NK-92 treated with Interleukin-12 subunit alpha and Interleukin-12 subunit beta, amount 100 ng/mL, for 24 hours (cell line): Measurements from ENCODE around the gene AKR1C8.
A peak's percentile ranks its signal among the peaks of the same experiment; 100 is the strongest.
"Not testable (repeated sequence)": the region's sequence is repeated elsewhere in the genome, so short reads cannot be mapped to it uniquely, and the experiment has no call there.

Experiments
- DNase-seq: peaks from one replicate; lab custom pipeline; 2025; lab: John Stamatoyannopoulos, UW

The AKR1C8 gene

GRCh38 chr10:5184987-5185775, at the start of gene AKR1C8:
TSS of gene AKR1C8 (minus strand) at chr10:5185150. CDS start at chr10:5185104, 46 bp downstream.
- DNase-seq, result no peak

DNA sequence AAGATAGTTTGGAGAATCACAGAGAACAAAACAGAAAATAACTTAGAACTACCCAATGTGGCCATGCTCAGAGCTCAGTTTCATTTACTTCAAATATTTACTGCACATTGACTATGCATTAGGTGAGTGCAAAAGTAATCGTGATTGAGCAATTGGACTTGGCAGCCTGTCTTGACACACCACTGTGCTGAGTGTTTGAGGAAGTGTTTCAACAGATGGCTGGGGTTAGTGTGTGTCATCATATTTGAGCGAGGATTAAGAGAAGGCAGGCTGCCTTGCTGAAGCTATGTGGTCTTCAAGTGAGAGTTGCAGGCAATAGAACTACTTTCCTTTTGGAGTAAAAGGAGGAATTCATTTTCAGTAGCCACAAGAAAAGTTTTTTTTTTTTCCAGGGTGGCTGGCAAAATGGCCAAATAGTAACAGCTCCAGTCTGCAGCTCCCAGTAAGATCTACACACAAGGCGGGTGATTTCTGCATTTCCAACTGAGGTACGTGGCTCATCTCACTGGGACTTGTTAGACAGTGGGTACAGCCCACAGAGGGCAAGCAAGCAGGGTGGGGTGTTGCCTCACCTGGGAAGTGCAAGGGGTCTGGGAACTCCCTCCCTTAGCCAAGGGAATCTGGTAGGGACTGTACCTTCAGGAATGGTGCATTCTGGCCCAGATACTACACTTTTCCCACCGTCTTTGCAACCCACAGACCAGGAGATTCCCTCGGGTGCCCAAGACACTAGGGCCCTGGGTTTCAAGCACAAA, 49.3 kb upstream of the AKR1C8 start:
- peak; percentile 49 for DNase-seq

- no peak for DNase-seq
Measured at GRCh38 chr10:5233324-5233723, 48.4 kb upstream of the AKR1C8 start.

- no peak for DNase-seq
Measured at GRCh38 chr10:5229019-5229418, 44.1 kb upstream of the AKR1C8 start.

- DNase-seq, result not testable (repeated sequence)
Measured at GRCh38 chr10:5222942-5223341, 38.0 kb upstream of the AKR1C8 start.

GRCh38 chr10:5219262-5219661, 34.3 kb upstream of the AKR1C8 start:
- DNase-seq, result no peak

- DNase-seq, result no peak
Measured at GRCh38 chr10:5216801-5217200, 31.9 kb upstream of the AKR1C8 start.

DNA sequence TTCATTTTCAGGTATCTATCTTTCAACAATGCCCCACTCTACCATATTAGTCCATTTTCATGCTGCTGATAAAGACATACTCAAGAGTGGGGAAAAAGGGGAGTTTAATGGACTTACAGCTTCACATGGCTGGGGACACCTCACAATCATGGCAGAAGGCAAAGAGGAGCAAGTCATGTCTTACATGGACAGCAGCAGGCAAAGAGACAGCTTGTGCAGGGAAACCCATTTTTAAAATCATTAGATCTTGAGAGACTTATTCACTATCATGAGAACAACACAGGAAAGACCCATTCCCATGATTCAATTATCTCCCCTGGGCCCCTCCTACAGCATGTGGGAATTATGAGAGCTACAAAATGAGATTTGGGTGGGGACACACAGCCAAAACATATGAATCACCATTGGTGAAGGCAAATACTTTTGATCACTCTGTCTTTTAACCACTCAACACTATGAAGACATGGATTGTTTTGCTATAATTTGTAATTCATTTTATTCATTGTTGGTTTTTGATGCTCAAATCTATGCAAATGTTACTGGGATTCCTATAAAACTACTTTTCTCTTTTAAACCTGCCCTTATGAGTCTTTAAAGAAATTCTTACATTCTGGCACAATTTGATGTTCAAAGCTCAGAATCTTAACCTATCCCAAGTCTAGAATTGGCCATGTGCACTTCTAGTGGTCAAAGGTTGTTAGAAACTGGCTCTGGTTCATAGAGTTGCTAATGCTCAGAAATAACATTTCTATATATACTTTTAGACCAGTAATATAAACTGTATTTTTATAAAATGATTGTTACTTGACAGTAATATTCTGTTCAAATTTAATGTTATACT, 27.0 kb upstream of the AKR1C8 start:
- no peak for DNase-seq

DNA sequence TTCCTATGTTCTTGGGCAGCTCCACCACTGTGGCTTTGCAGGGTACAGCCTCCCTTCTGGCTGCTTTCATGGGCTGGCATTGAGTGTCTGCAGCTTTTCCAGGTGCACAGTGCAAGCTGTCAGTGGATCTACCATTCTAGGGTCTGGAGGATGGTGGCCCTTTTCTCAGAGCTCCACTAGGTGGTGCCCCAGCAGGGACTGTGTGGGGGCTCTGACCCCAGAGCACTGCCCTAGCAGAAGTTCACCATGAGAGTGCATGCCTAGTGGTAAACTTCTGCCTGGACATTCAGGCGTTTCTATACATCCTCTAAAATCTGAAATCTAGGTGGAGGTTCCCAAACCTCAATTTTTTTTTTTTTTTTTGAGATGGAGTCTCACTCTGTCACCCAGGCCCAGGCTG, 25.3 kb upstream of the AKR1C8 start:
- not testable (repeated sequence) for DNase-seq

GRCh38 chr10:5209776-5210175, 24.8 kb upstream of the AKR1C8 start:
- DNase-seq, result not testable (repeated sequence)

- no peak for DNase-seq
Measured at GRCh38 chr10:5206799-5207198, 21.8 kb upstream of the AKR1C8 start.

GRCh38 chr10:5199398-5199797, 14.4 kb upstream of the AKR1C8 start:
- DNase-seq, result no peak

DNA sequence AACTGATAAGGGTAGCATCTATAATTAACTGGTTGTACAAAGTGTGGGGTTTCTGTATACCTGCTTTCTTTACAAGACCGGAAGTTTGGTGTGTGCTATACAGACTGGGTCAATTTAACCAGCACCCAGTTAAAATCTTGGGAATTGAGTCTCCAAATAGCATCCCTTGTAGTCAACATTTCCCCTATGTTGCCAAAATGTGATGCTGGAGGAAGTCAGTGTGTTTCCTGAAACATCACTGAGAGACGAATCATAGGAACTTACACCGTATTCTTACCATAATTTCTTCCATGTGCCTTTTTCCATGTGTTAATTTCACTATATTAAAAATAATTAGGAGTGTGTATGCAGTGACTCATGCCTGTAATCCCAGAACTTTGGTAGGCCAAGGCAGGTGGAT, 13.4 kb upstream of the AKR1C8 start:
- no peak for DNase-seq

GRCh38 chr10:5196702-5197113, 11.8 kb upstream of the AKR1C8 start, which contains the start of gene AKR1C4:
TSS of gene AKR1C4 (plus strand) at chr10:5196837. CDS start at chr10:5196868, 31 bp downstream.
- no peak for DNase-seq

- no peak for DNase-seq
Measured at GRCh38 chr10:5195727-5196374, 10.9 kb upstream of the AKR1C8 start.

- no peak for DNase-seq
Measured at GRCh38 chr10:5194431-5194830, 9.5 kb upstream of the AKR1C8 start.

DNA sequence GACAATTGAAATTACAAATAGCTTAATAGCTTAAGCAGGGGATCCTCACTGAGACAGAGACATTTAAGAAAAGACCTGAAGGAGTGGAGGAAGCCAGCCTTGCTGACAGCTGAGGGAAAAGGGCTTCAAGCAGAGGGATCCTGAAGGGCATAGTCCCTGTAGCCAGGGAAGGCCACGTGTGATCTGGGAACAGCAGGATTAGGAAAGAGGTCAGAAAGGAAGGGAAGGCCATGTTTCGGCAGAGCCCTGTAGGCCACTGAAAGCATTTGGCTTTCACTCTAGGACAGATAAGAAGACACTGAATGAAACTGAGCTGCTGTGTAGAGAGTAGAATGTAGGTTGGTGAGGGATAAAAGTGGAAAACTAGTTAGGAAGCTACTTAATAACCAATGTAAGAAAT, 3.4 kb upstream of the AKR1C8 start:
- DNase-seq, result no peak

DNA sequence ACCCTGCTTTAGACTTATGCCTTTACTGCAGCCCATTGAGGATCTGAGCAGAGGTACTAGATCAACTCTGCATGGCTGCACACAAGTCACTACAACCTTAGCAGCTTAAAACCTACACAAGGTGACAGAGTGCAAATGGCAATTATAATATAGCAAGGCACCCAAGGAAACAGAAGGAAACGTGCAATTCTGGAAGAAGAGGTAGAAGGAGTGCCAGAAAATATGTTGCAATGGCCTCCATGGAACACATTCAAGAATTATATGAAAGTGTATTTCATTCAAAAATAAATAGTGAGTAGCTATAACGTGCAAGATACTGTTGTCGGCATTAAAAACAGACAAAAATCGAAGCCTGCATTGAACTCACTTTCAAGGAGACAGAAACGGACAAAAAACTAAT, 2.9 kb upstream of the AKR1C8 start:
- DNase-seq, result no peak

DNA sequence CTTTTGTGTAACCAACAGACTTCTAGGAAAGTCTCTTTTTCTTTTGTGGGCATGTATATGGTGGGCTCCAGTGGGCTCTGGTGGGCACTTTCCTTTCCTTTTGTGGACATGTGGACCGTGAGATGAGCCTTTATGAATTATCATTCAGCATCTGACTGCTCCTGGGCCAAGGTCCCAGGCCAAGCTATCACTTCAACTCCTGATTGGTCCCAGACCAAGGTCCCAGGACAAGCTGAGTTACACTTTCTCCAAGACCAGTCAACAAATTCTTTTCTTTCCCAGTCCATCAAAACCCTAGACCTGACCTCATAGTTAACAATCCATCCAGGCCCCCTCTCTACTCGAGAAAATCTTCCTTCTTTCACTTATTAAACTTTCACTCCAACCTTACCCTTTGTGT, 1.0 kb downstream of the AKR1C8 start:
- no peak for DNase-seq

DNA sequence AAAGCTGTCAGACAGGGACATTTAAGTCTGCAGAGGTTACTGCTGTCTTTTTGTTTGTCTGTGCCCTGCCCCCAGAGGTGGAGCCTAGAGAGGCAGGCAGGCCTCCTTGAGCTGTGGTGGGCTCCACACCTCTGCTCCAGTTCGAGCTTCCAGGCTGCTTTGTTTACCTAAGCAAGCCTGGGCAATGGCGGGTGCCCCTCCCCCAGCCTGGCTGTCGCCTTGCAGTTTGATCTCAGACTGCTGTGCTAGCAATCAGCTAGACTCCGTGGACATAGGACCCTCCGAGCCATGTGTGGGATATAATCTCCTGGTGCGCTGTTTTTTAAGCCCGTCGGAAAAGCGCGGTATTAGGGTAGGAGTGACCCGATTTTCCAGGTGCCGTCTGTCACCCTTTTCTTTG, 4.4 kb downstream of the AKR1C8 start:
- DNase-seq, result not testable (repeated sequence)

DNA sequence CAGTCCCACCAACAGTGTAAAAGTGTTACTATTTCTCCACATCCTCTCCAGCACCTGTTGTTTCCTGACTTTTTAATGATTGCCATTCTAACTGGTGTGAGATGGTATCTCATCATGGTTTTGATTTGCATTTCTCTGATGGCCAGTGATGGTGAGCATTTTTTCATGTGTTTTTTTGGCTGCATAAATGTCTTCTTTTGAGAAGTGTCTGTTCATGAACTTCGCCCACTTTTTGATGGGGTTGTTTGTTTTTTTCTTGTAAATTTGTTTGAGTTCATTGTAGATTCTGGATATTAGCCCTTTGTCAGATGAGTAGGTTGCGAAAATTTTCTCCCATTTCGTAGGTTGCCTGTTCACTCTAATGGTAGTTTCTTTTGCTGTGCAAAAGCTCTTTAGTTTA, 9.4 kb downstream of the AKR1C8 start:
- DNase-seq, result not testable (repeated sequence)

DNA sequence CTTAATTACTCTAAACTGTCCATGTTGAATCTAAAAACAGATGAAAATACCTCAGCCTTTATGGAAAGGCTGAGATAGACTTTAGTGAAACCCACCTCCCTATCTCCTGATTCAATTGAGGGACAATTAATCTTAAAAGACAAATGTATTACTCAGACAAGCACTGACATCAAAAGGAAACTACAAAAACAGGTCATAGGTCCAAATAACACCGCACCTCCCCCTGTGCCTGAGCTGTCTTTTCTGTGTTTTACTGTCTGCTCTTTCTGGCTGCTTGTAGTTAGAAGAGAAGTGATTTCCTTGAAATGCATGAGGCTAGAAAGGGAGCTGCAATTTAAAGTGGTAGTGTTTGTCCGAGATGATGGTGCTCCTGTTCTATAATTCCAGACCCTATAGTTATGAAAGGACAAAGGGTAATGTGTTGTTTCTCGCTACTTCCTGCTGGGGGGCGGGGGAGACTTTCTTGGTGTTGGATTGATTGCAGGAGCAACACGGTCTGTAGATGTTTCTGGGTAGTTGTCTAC, 16.0 kb downstream of the AKR1C8 start:
- no peak for DNase-seq
